ENCODE results near the gene ZC2HC1B.

The ZC2HC1B gene

GRCh38 chr6:143964674-143965081 is 100.4 kb downstream of the ZC2HC1B start:
- no peaks in the 10 kb centered on the region for H3K4me1 ChIP-seq (ENCODE audit: control insufficient read depth in 1 of 2, insufficient read depth in 2 of 2, low read length in 2 of 2)
- no peak overlapping the region for H3K27ac ChIP-seq (ENCODE audit: low read length)

GRCh38 chr6:143965503-143966171 is 101.4 kb downstream of the ZC2HC1B start:
- Histone ChIP-seq H3K27me3 (ENCODE audit: low read depth, low read length) (no peaks in the 10 kb centered on the region), H3K4me3 (ENCODE audit: low read depth in 1 of 2, low read length in 2 of 2) (no peak overlapping the region), H3K9me3 (ENCODE audit: control insufficient read depth in 1 of 2, low read length in 2 of 2) (no peaks in the 10 kb centered on the region), H3K4me1 (ENCODE audit: control insufficient read depth in 1 of 2, insufficient read depth in 2 of 2, low read length in 2 of 2) (no peaks in the 10 kb centered on the region), H3K27ac (ENCODE audit: low read length) (no peak overlapping the region), H3K36me3 (ENCODE audit: control insufficient read depth in 1 of 2, insufficient read depth in 2 of 2, low read length in 2 of 2) (peaks cover 0 to 10% of the 10 kb centered on the region in 2 donors)

More at GRCh38 chr6:143964674-143965081, 100.4 kb downstream of the ZC2HC1B start:
- Histone ChIP-seq H3K4me3 (ENCODE audit: low read depth in 1 of 2, low read length in 2 of 2) (no peak overlapping the region), H3K36me3 (ENCODE audit: control insufficient read depth in 1 of 2, insufficient read depth in 2 of 2, low read length in 2 of 2) (peaks cover 0 to 10% of the 10 kb centered on the region in 2 donors), H3K9me3 (ENCODE audit: control insufficient read depth in 1 of 2, low read length in 2 of 2) (no peaks in the 10 kb centered on the region), H3K27me3 (ENCODE audit: low read depth, low read length) (no peaks in the 10 kb centered on the region)

GRCh38 chr6:143966312-143966711 is 102.0 kb downstream of the ZC2HC1B start:
- Histone ChIP-seq H3K27ac (ENCODE audit: low read length) (no peak overlapping the region), H3K4me1 (ENCODE audit: control insufficient read depth in 1 of 2, insufficient read depth in 2 of 2, low read length in 2 of 2) (no peaks in the 10 kb centered on the region), H3K4me3 (ENCODE audit: low read depth in 1 of 2, low read length in 2 of 2) (no peak overlapping the region), H3K27me3 (ENCODE audit: low read depth, low read length) (no peaks in the 10 kb centered on the region), H3K9me3 (ENCODE audit: control insufficient read depth in 1 of 2, low read length in 2 of 2) (no peaks in the 10 kb centered on the region), H3K36me3 (ENCODE audit: control insufficient read depth in 1 of 2, insufficient read depth in 2 of 2, low read length in 2 of 2) (peaks cover 0 to 10% of the 10 kb centered on the region in 2 donors)

- Histone ChIP-seq H3K36me3 (ENCODE audit: control insufficient read depth in 1 of 2, insufficient read depth in 2 of 2, low read length in 2 of 2) (peaks cover 0 to 10% of the 10 kb centered on the region in 2 donors), H3K4me3 (ENCODE audit: low read depth in 1 of 2, low read length in 2 of 2) (no peak overlapping the region), H3K4me1 (ENCODE audit: control insufficient read depth in 1 of 2, insufficient read depth in 2 of 2, low read length in 2 of 2) (peaks cover 0 to 10% of the 10 kb centered on the region in 2 donors), H3K27me3 (ENCODE audit: low read depth, low read length) (no peaks in the 10 kb centered on the region), H3K9me3 (ENCODE audit: control insufficient read depth in 1 of 2, low read length in 2 of 2) (no peaks in the 10 kb centered on the region), H3K27ac (ENCODE audit: low read length) (no peak overlapping the region)
Measured at GRCh38 chr6:143967706-143968376, 103.6 kb downstream of the ZC2HC1B start.

GRCh38 chr6:143969077-143969476 is 104.8 kb downstream of the ZC2HC1B start:
- peaks cover 0 to 8% of the 10 kb centered on the region in 2 donors for H3K36me3 ChIP-seq (ENCODE audit: control insufficient read depth in 1 of 2, insufficient read depth in 2 of 2, low read length in 2 of 2)
- H3K9me3 ChIP-seq (ENCODE audit: control insufficient read depth in 1 of 2, low read length in 2 of 2) = no peaks in the 10 kb centered on the region
- H3K27me3 ChIP-seq (ENCODE audit: low read depth, low read length) = no peaks in the 10 kb centered on the region
- H3K4me1 ChIP-seq (ENCODE audit: control insufficient read depth in 1 of 2, insufficient read depth in 2 of 2, low read length in 2 of 2) = peaks cover 0 to 14% of the 10 kb centered on the region in 2 donors
- no peak overlapping the region for H3K4me3 ChIP-seq (ENCODE audit: low read depth in 1 of 2, low read length in 2 of 2)
- no peak overlapping the region for H3K27ac ChIP-seq (ENCODE audit: low read length)

GRCh38 chr6:143970456-143971218 is 106.4 kb downstream of the ZC2HC1B start:
- no peaks in the 10 kb centered on the region for H3K36me3 ChIP-seq (ENCODE audit: control insufficient read depth in 1 of 2, insufficient read depth in 2 of 2, low read length in 2 of 2)
- H3K27ac ChIP-seq (ENCODE audit: low read length) = no peak overlapping the region
- peaks cover 0 to 14% of the 10 kb centered on the region in 2 donors for H3K4me1 ChIP-seq (ENCODE audit: control insufficient read depth in 1 of 2, insufficient read depth in 2 of 2, low read length in 2 of 2)
- no peaks in the 10 kb centered on the region for H3K27me3 ChIP-seq (ENCODE audit: low read depth, low read length)
- no peaks in the 10 kb centered on the region for H3K9me3 ChIP-seq (ENCODE audit: control insufficient read depth in 1 of 2, low read length in 2 of 2)
- no peak overlapping the region for H3K4me3 ChIP-seq (ENCODE audit: low read depth in 1 of 2, low read length in 2 of 2)

GRCh38 chr6:143971482-143972205 is 107.4 kb downstream of the ZC2HC1B start:
- Histone ChIP-seq H3K36me3 (ENCODE audit: control insufficient read depth in 1 of 2, insufficient read depth in 2 of 2, low read length in 2 of 2) (no peaks in the 10 kb centered on the region), H3K27ac (ENCODE audit: low read length) (no peak overlapping the region), H3K9me3 (ENCODE audit: control insufficient read depth in 1 of 2, low read length in 2 of 2) (no peaks in the 10 kb centered on the region), H3K27me3 (ENCODE audit: low read depth, low read length) (no peaks in the 10 kb centered on the region), H3K4me1 (ENCODE audit: control insufficient read depth in 1 of 2, insufficient read depth in 2 of 2, low read length in 2 of 2) (peaks cover 0 to 14% of the 10 kb centered on the region in 2 donors), H3K4me3 (ENCODE audit: low read depth in 1 of 2, low read length in 2 of 2) (no peak overlapping the region)

GRCh38 chr6:143973097-143973966 is 109.1 kb downstream of the ZC2HC1B start:
- Histone ChIP-seq H3K36me3 (ENCODE audit: control insufficient read depth in 1 of 2, insufficient read depth in 2 of 2, low read length in 2 of 2) (no peaks in the 10 kb centered on the region), H3K27me3 (ENCODE audit: low read depth, low read length) (no peaks in the 10 kb centered on the region), H3K27ac (ENCODE audit: low read length) (no peak overlapping the region), H3K9me3 (ENCODE audit: control insufficient read depth in 1 of 2, low read length in 2 of 2) (no peaks in the 10 kb centered on the region), H3K4me1 (ENCODE audit: control insufficient read depth in 1 of 2, insufficient read depth in 2 of 2, low read length in 2 of 2) (peaks cover 0 to 14% of the 10 kb centered on the region in 2 donors), H3K4me3 (ENCODE audit: low read depth in 1 of 2, low read length in 2 of 2) (no peak overlapping the region)

GRCh38 chr6:143974089-143974488 is 109.8 kb downstream of the ZC2HC1B start:
- no peaks in the 10 kb centered on the region for H3K36me3 ChIP-seq (ENCODE audit: control insufficient read depth in 1 of 2, insufficient read depth in 2 of 2, low read length in 2 of 2)
- H3K9me3 ChIP-seq (ENCODE audit: control insufficient read depth in 1 of 2, low read length in 2 of 2) = no peaks in the 10 kb centered on the region
- no peak overlapping the region for H3K4me3 ChIP-seq (ENCODE audit: low read depth in 1 of 2, low read length in 2 of 2)
- no peaks in the 10 kb centered on the region for H3K27me3 ChIP-seq (ENCODE audit: low read depth, low read length)
- H3K27ac ChIP-seq (ENCODE audit: low read length) = no peak overlapping the region
- peaks cover 0 to 14% of the 10 kb centered on the region in 2 donors for H3K4me1 ChIP-seq (ENCODE audit: control insufficient read depth in 1 of 2, insufficient read depth in 2 of 2, low read length in 2 of 2)

- no peaks in the 10 kb centered on the region for H3K9me3 ChIP-seq (ENCODE audit: control insufficient read depth in 1 of 2, low read length in 2 of 2)
- H3K4me3 ChIP-seq (ENCODE audit: low read depth in 1 of 2, low read length in 2 of 2) = no peak overlapping the region
- H3K27ac ChIP-seq (ENCODE audit: low read length) = no peak overlapping the region
- H3K27me3 ChIP-seq (ENCODE audit: low read depth, low read length) = no peaks in the 10 kb centered on the region
- peaks cover 0 to 12% of the 10 kb centered on the region in 2 donors for H3K4me1 ChIP-seq (ENCODE audit: control insufficient read depth in 1 of 2, insufficient read depth in 2 of 2, low read length in 2 of 2)
- no peaks in the 10 kb centered on the region for H3K36me3 ChIP-seq (ENCODE audit: control insufficient read depth in 1 of 2, insufficient read depth in 2 of 2, low read length in 2 of 2)
Measured at GRCh38 chr6:143976806-143977349, 112.6 kb downstream of the ZC2HC1B start.
